HG02571 (cell line): ENCODE data around the gene LRRFIP2.
"Not testable (repeated sequence)": the region's sequence is repeated elsewhere in the genome, so short reads cannot be mapped to it uniquely, and the experiment has no call there.

ENCODE experiments used
- ATAC-seq: cut with Tn5 transposase; IDR thresholded peaks from one replicate; pipeline ENCODE4 v1.9.1; 2021; ENCODE audit warnings: mild to moderate bottlenecking, moderate library complexity; ENCODE audit not compliant: unreplicated experiment

LRRFIP2 gene

DNA sequence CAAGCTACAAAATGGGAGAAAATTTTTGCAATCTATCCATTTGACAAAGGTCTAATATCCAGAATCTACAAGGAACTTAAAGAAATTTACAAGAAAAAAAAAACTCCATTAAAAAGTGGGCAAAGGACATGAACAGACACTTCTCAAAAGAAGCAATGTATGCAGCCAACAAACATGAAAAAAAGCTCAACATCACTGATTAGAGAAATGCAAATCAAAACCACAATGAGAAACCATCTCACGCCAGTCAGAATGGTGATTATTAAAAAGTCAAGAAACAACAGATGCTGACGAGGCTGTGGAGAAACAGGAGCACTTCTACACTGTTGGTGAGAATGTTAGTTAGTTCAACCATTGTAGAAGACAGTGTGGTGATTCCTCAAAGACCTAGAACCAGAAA lies 27.5 kb downstream of the LRRFIP2 start:
- not testable (repeated sequence) for ATAC-seq

DNA sequence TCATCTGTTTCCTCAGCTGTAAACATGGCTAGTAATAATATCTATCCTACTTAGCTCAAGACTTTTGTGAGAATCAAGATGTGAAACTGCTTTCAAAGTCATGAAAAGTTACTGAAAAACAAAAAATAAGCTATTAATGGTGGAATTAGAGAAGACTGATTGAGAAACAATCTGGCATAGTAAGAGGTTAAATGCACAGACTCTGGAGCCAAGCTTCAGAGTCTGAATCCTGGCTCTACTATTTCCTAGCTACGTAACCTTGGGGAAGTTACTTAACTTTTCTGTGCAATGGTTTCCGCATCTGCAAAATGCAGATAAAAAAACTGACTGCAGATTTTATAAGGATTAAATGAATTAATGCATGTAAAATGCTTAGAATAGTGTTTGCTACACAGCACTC lies 28.8 kb downstream of the LRRFIP2 start:
- no peak for ATAC-seq

DNA sequence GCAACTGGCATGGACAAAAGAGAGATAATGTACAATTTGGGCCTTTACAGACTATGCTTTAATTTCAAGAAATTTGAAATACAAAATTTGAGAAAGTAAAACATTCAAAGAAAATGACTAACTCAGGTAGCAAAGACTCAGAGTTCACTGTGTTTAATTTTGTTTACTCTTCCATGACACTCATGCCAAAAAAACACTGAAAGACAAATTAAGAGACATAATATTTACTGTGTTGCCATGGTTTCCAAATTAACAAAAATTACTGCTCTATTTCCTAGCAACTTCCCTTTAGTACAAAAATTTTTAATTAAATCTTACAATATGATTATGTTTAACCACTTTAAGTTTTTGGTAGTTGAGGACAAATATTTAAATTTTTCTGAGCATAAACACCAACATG lies 29.6 kb downstream of the LRRFIP2 start:
- no peak for ATAC-seq

GRCh38 chr3:37143821-37144220 lies 30.6 kb downstream of the LRRFIP2 start:
- no peak for ATAC-seq

GRCh38 chr3:37141676-37142075 lies 32.7 kb downstream of the LRRFIP2 start:
- ATAC-seq = no peak

- ATAC-seq = no peak
Measured at GRCh38 chr3:37140899-37141541, 33.4 kb downstream of the LRRFIP2 start.

DNA sequence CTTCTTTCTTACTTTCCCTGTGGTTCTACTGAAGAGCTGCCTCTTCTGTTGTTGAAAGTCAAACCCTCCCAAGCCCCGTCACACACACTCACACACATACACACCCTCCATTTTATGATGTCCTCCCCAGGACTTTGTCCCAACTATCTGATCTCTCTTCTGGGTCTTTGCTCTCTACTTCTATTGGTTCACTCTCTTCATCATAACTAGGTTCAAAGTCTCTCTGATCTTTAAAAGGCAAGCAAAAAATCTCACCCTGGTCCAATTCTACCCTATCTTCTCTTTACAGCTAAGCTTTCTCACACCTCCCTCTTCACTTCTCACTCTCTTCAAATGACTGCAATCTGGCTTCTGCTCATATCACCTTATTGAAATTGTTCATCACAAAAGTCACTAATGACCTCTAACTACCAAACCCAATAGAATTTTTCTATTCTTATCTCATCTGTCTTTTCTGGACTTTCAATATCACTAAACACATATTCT lies 34.8 kb downstream of the LRRFIP2 start:
- no peak for ATAC-seq

DNA sequence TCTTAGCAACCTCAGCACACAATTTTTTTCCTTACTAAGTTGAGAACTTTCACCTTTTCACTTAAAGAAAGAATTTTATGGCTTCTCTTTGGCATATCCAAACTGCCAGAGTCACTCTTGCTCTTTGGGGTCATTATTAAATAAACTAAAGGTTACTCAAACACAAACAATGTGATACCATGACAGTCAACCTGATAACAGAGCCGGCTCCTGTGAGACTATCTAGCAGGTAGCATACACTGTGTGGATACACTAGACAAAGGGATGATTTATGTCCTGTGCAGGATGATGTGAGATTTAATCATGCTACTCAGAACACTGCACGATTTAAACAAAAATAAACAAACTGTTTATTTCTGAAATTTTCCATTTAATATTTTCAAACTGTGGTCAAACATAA lies 35.6 kb downstream of the LRRFIP2 start:
- no peak for ATAC-seq

- ATAC-seq = no peak
Measured at GRCh38 chr3:37137516-37137915, 36.9 kb downstream of the LRRFIP2 start.

DNA sequence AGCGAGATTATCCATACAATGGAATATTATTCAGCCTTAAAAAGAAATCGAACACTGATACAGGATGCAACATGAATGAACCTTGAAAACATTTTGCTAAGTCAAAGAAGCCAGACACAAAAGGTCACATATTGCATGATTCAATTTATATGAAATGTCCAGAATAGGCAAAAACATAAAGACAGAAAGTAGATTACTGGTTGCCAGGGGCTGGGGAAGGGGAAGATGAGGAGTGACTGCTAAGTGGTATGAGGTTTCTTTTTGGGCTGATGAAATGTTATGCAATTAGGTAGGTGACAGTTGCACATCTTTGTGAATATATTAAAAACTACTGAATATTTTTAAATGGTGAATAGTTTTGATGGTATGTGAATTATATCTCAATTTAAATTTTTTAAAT lies 38.3 kb downstream of the LRRFIP2 start:
- no peak for ATAC-seq

GRCh38 chr3:37135561-37135960 lies 38.8 kb downstream of the LRRFIP2 start:
- ATAC-seq = no peak

- no peak for ATAC-seq
Measured at GRCh38 chr3:37132334-37132733, 42.0 kb downstream of the LRRFIP2 start.

GRCh38 chr3:37131860-37132144 lies 42.6 kb downstream of the LRRFIP2 start:
- ATAC-seq = no peak

GRCh38 chr3:37130984-37131859 lies 43.2 kb downstream of the LRRFIP2 start:
- no peak for ATAC-seq

DNA sequence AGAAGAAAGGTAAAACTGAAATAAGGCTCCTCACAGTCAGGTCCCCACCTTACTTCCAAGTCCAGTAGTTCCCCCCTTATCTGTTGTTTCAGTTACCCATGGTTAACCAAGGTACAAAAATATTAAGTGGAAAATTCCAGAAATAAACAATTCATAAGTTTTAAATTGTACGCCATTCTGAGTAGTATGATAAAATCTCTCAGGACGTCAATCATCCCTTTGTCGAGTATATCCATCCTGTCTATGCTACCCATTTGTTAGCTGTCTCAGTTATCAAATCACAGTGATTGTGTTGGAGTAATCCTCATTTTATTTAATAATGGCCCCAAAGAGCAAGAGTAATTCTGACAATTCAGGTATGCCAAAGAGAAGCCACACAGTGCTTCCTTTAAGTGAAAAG lies 43.9 kb downstream of the LRRFIP2 start:
- no peak for ATAC-seq

DNA sequence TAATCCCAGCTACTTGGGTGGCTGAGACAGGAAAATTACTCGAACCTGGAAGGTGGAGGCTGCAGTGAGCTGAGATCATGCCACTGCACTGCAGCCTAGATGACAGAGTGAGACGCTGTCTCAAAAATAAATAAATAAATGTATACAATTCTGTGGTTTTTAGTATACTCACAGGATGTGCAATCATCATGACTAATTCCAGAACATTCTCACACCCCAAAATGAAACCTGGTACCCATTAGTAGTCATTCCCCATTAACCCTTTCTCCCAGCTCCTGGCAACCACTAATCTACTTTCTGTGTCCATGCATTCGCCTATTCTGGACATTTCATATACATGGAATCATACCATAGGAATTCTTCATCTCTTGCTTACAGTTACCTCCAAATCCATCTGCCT lies 44.5 kb downstream of the LRRFIP2 start:
- ATAC-seq = no peak

GRCh38 chr3:37127340-37127739 lies 47.0 kb downstream of the LRRFIP2 start:
- ATAC-seq = no peak

DNA sequence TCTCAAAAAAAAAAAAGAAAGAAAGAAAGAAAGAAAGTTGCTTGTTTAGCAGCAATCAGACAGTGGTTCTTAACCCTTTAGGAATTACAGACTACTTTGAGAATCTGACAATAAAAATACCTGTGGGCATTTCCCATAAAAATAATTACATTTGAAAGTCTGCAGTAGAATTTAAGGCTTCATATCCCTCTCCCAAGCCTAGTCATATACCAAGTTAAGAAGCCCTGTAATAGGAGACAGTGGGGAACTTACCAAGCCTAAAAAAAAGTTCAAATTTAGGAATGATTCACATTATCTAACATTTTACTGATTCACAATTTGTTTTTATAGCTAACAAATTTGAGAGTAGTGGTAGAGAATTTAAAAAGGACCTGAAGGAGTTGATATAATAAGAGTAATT lies 47.5 kb downstream of the LRRFIP2 start:
- no peak for ATAC-seq

- ATAC-seq = no peak
Measured at GRCh38 chr3:37125195-37126073, 48.9 kb downstream of the LRRFIP2 start.

- ATAC-seq = no peak
Measured at GRCh38 chr3:37124435-37124834, 49.9 kb downstream of the LRRFIP2 start.

GRCh38 chr3:37123292-37123691 lies 51.1 kb downstream of the LRRFIP2 start:
- ATAC-seq = no peak
